ENCODE measurements around the gene GIGYF2.

- TF ChIP-seq ZFP3 (CRISPR knock-in tag; IDR thresholded peaks at IDR 0.05) (no peak), RARB (CRISPR knock-in tag; IDR thresholded peaks at IDR 0.05) (no peak), ZNF8 (CRISPR knock-in tag; IDR thresholded peaks at IDR 0.05) (no peak), PATZ1 (CRISPR knock-in tag; IDR thresholded peaks at IDR 0.05; ENCODE audit: borderline replicate concordance) (no peak), ZNF70 (CRISPR knock-in tag; IDR thresholded peaks at IDR 0.05) (no peak), TOX (CRISPR knock-in tag; IDR thresholded peaks at IDR 0.05; ENCODE audit: borderline replicate concordance) (no peak), CREB5 (CRISPR knock-in tag; IDR thresholded peaks at IDR 0.05; ENCODE audit: low read depth) (no peak), ESRRG (CRISPR knock-in tag; IDR thresholded peaks at IDR 0.05) (no peak), CSRNP3 (CRISPR knock-in tag; IDR thresholded peaks at IDR 0.05) (no peak), TCF4 (CRISPR knock-in tag; IDR thresholded peaks at IDR 0.05; ENCODE audit: borderline replicate concordance) (no peak), ZC3H10 (CRISPR knock-in tag; IDR thresholded peaks at IDR 0.05) (no peak), TSHZ2 (CRISPR knock-in tag; IDR thresholded peaks at IDR 0.05) (no peak)
Observed at GRCh38 chr2:232688201-232688600, 8.9 kb upstream of the GIGYF2 start.

All from SK-N-SH treated with all-trans-retinoic acid at 6 μM for 48 hours (cell line).